HCT116 (cell line): ENCODE results near the gene JADE1. TPM values are rescaled to one million over a fixed set of nuclear protein-coding genes. Genes with fewer than 3 reads are reported as not detected.

Source experiments
- ATAC-seq: fragments of 200-7000 bp; cut with Tn5 transposase; 2 replicates; pipeline ENCODE4 v1.9.1; 2020; ENCODE audit warnings: mild to moderate bottlenecking, moderate library complexity
- BruUV-seq: library from RNA; stranded (reverse); fragments of 400-500 nt; replicated peaks from 2 replicates; lab custom pipeline; 2021; lab: Mats Ljungman, UMichigan
- CTCF ChIA-PET: fragments of 300-600 bp; sonication (Branson Sonifier 250); formaldehyde crosslinking; loops from one replicate; lab custom pipeline; 2021; ENCODE audit warnings: antibody characterized with exemption; lab: Charles Lee
- POLR2A ChIA-PET: fragments of 300-600, 350-600 bp; sonication (Branson Sonifier 250); formaldehyde crosslinking; loops from one replicate; lab custom pipeline; 2021; ENCODE audit warnings: antibody characterized with exemption; lab: Charles Lee
- RAD21 ChIA-PET, 2 experiments: fragments of 300-600 bp; sonication (Branson Sonifier 250); formaldehyde crosslinking; loops; one replicate each; lab custom pipeline; 2023; ENCODE audit warnings: low total read pairs in 2 of 2; ENCODE audit not compliant: uncharacterized antibody in 2 of 2, unreplicated experiment in 2 of 2, low non-redundant PET in 1 of 2; lab: Charles Lee
- DNase-seq: peaks from one replicate; pipeline ENCODE4 v3.0.0-alpha.2; 2010; ENCODE audit warnings: low read depth, low spot score
- H2AFZ ChIP-seq: fragments of 200-600 bp; shearing (Covaris generic), sonication (generic); 2 replicates; pipeline ENCODE4 v1.6.1; 2017; ENCODE audit warnings: low read depth, mixed run types, mixed read lengths, antibody characterized with exemption, low read length; ENCODE audit not compliant: poor library complexity, severe bottlenecking
- H3K27ac ChIP-seq: 2 replicates; pipeline ENCODE4 v1.5.1; 2012; ENCODE audit warnings: low read depth, low read length
- H3K27me3 ChIP-seq: fragments of 200-600 bp; sonication (generic); 2 replicates; pipeline ENCODE4 v1.6.1; 2016; ENCODE audit warnings: mixed run types, low read length, mixed read lengths; ENCODE audit not compliant: insufficient read depth
- H3K36me3 ChIP-seq, 2 experiments: fragments of 200-500 bp in 1 of 2; fragments of 200-600 bp in 1 of 2; sonication (Bioruptor generic) in 1 of 2; sonication (generic) in 1 of 2; 2 replicates each; pipeline versions ENCODE4 v1.5.1 to v1.6.1; 2014 to 2016; ENCODE audit warnings: low read length in 2 of 2, inconsistent platforms in 1 of 2, mixed read lengths in 1 of 2, mixed run types in 1 of 2; ENCODE audit not compliant: insufficient read depth in 2 of 2, control insufficient read depth in 1 of 2
- H3K4me1 ChIP-seq, 2 experiments: fragments of 200-600 bp in 1 of 2; sonication (generic) in 1 of 2; 2 replicates each; pipeline versions ENCODE4 v1.5.1 to v1.6.1; 2012 to 2017; ENCODE audit warnings: low read length in 2 of 2, inconsistent platforms in 1 of 2, mild to moderate bottlenecking in 1 of 2, mixed read lengths in 1 of 2, mixed run types in 1 of 2, moderate library complexity in 1 of 2; ENCODE audit not compliant: insufficient read depth in 2 of 2, control insufficient read depth in 1 of 2
- H3K4me2 ChIP-seq: fragments of 200-600 bp; sonication (generic); 2 replicates; pipeline ENCODE4 v1.6.1; 2017; ENCODE audit warnings: mixed run types, low read length, mixed read lengths
- H3K4me3 ChIP-seq, 2 experiments: fragments of 200-600 bp in 1 of 2; sonication (generic) in 1 of 2; replicated peaks in 1 of 2; 2 replicates each; pipeline ENCODE4 v1.5.1; 2011 to 2016; ENCODE audit warnings: low read length in 2 of 2, control low read depth in 1 of 2, low read depth in 1 of 2, mild to moderate bottlenecking in 1 of 2, mixed read lengths in 1 of 2, mixed run types in 1 of 2
- H3K79me2 ChIP-seq: fragments of 200-600 bp; sonication (generic); 2 replicates; pipeline ENCODE4 v1.6.1; 2017; ENCODE audit warnings: mild to moderate bottlenecking, mixed run types, low read length, moderate library complexity, mixed read lengths; ENCODE audit not compliant: insufficient read depth
- H3K9ac ChIP-seq: fragments of 200-600 bp; sonication (generic); 2 replicates; pipeline ENCODE4 v1.6.1; 2016; ENCODE audit warnings: low read length, mixed read lengths
- H3K9me2 ChIP-seq: fragments of 200-600 bp; sonication (generic), shearing (Covaris generic); 2 replicates; pipeline ENCODE4 v1.6.1; 2017; ENCODE audit warnings: mixed run types, mild to moderate bottlenecking, moderate library complexity; ENCODE audit not compliant: insufficient read depth
- H3K9me3 ChIP-seq, 2 experiments: fragments of 200-500 bp in 1 of 2; fragments of 200-600 bp in 1 of 2; sonication (Bioruptor generic) in 1 of 2; sonication (generic) in 1 of 2; 2 replicates each; pipeline ENCODE4 v1.6.1; 2014 to 2017; ENCODE audit warnings: low read length in 2 of 2, mixed read lengths in 2 of 2, inconsistent platforms in 1 of 2, low read depth in 1 of 2, mild to moderate bottlenecking in 1 of 2, mixed run types in 1 of 2, moderate library complexity in 1 of 2; ENCODE audit not compliant: control insufficient read depth in 1 of 2, insufficient read depth in 1 of 2
- H4K20me1 ChIP-seq: fragments of 200-600 bp; sonication (generic), shearing (Covaris generic); 2 replicates; pipeline ENCODE4 v1.6.1; 2017; ENCODE audit warnings: mixed run types, mild to moderate bottlenecking, moderate library complexity; ENCODE audit not compliant: insufficient read depth
- CBX3 ChIP-seq: IDR thresholded peaks from 2 replicates; pipeline ENCODE4 v1.6.1; 2012; ENCODE audit warnings: low read depth
- CEBPB ChIP-seq: IDR thresholded peaks from 2 replicates; pipeline ENCODE4 v1.6.1; 2012; ENCODE audit warnings: low read depth
- ELF1 ChIP-seq: IDR thresholded peaks from 2 replicates; pipeline ENCODE4 v1.6.1; 2012; ENCODE audit warnings: low read depth, borderline replicate concordance
- EZH2phosphoT487 ChIP-seq: fragments of 200-600 bp; IDR thresholded peaks from 2 replicates; pipeline ENCODE4 v1.6.1; 2018; ENCODE audit warnings: antibody characterized with exemption, borderline replicate concordance
- POLR2A ChIP-seq: IDR thresholded peaks from 2 replicates; pipeline ENCODE4 v1.7.0; 2011; ENCODE audit warnings: borderline replicate concordance; ENCODE audit not compliant: insufficient read depth, insufficient read length; ENCODE audit errors: extremely low read depth
- RAD21 ChIP-seq: IDR thresholded peaks from 2 replicates; pipeline ENCODE4 v1.6.1; 2012; ENCODE audit warnings: low read depth, mild to moderate bottlenecking
- REST ChIP-seq: IDR thresholded peaks from 2 replicates; pipeline ENCODE4 v1.6.1; 2012; ENCODE audit warnings: low read depth
- SRF ChIP-seq: IDR thresholded peaks from 2 replicates; pipeline ENCODE4 v1.6.1; 2012; ENCODE audit warnings: low read depth
- TCF7L2 ChIP-seq: IDR thresholded peaks from 2 replicates; pipeline ENCODE4 v1.7.0; 2011; ENCODE audit warnings: borderline replicate concordance, inconsistent platforms; ENCODE audit not compliant: insufficient read depth, insufficient read length; ENCODE audit errors: extremely low read depth
- YY1 ChIP-seq: IDR thresholded peaks from 2 replicates; pipeline ENCODE4 v1.6.1; 2011; ENCODE audit warnings: low read length, low read depth, moderate library complexity, mild to moderate bottlenecking; ENCODE audit not compliant: insufficient replicate concordance; ENCODE audit errors: extremely low read depth
- ZBTB33 ChIP-seq: IDR thresholded peaks from 2 replicates; pipeline ENCODE4 v1.6.1; 2011; ENCODE audit warnings: mild to moderate bottlenecking, low read length, moderate library complexity; ENCODE audit not compliant: insufficient replicate concordance; ENCODE audit errors: extremely low read depth
- ZFX ChIP-seq: fragments of 450-650 bp; IDR thresholded peaks from 2 replicates; pipeline ENCODE4 v1.6.1; 2017
- intact Hi-C: fragments of 100-400 bp; cut with micrococcal nuclease; formaldehyde crosslinking; loops from 2 replicates; pipeline ENCODE4 v1.10.0; 2022
- total RNA-seq: library from RNA; stranded (reverse); gene quantifications from one replicate; pipeline ENCODE4 v1.2.1, GENCODE V29; 2021; ENCODE audit not compliant: unreplicated experiment
- TF ChIP-seq, protein P1 (sequence below): IDR thresholded peaks from 2 replicates; pipeline ENCODE4 v1.6.1; 2012

The JADE1 gene
- total RNA-seq, 1 experiment from 2014 or later: 26.5 TPM

DNA sequence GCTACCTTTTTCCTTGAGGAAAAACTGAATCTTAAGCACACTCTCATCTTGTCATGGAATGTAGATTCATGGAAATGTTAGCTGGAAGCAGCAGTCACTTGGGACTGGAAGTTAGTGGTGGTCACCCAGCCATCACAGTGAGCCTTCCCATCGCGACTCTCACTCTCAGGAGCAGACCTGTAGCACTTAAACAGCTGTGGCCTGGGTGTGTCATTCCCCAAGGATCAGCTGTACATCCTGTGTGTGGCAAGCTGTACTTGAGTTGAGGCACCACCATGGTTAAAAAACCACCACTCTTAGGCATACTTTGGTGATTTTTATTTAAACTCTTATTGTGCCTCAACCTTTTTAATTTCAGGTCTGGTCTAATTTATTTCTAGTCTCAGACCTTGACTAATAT is 46.7 kb downstream of the JADE1 start:
- no peak for DNase-seq

More for the DNA sequence above, 46.7 kb downstream of the JADE1 start:
- H2AFZ ChIP-seq: no peak overlapping the region
- CTCF ChIA-PET: no interaction called here
- no peak overlapping the region for H3K4me2 ChIP-seq
- no TSS peak for BruUV-seq
- RAD21 ChIA-PET: no interaction called here
- no peaks in the 10 kb centered on the region for H3K4me1 ChIP-seq
- no peaks in the 10 kb centered on the region for H3K9me3 ChIP-seq
- H4K20me1 ChIP-seq: no peaks in the 10 kb centered on the region
- intact Hi-C loops: no loop called here
- no peaks in the 10 kb centered on the region for H3K79me2 ChIP-seq
- H3K36me3 ChIP-seq: peaks cover 0 to 17% of the 10 kb centered on the region in 2 experiments; a peak in 3 of 4 replicates
- no peaks in the 10 kb centered on the region for H3K27me3 ChIP-seq
- H3K9me2 ChIP-seq: no peaks in the 10 kb centered on the region
- no peak for ATAC-seq
- no peak overlapping the region for H3K9ac ChIP-seq
- no peak overlapping the region for H3K27ac ChIP-seq
- POLR2A ChIA-PET: no interaction called here
- H3K4me3 ChIP-seq: no peak overlapping the region
- no peak for TF ChIP-seq CEBPB
- TF ChIP-seq ELF1: no peak
- TF ChIP-seq EZH2phosphoT487: no peak
- no peak for TF ChIP-seq CBX3
- no peak for TF ChIP-seq REST
- TF ChIP-seq TCF7L2: no peak
- TF ChIP-seq, protein P1, sequence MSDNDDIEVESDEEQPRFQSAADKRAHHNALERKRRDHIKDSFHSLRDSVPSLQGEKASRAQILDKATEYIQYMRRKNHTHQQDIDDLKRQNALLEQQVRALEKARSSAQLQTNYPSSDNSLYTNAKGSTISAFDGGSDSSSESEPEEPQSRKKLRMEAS: no peak
- TF ChIP-seq ZFX: no peak
- no peak for TF ChIP-seq YY1
- no peak for TF ChIP-seq RAD21
- TF ChIP-seq SRF: no peak
- TF ChIP-seq POLR2A: no peak
- no peak for TF ChIP-seq ZBTB33
